ENCODE measurements around the gene AQP9. TPM values are rescaled to one million over a fixed set of nuclear protein-coding genes. Genes with fewer than 3 reads are reported as not detected.
A peak's percentile ranks its signal among the peaks of the same experiment; 100 is the strongest.
"Not testable (repeated sequence)": the region's sequence is repeated elsewhere in the genome, so short reads cannot be mapped to it uniquely, and the experiment has no call there.

Gene AQP9
- total RNA-seq, 2 donors from 2014 or later = 0.78 to 3.5 TPM

- Mint-ChIP-seq H3K4me1 (no peaks in the 10 kb centered on the region), H3K4me3 (no peak overlapping the region), H3K27me3 (peaks cover 79% of the 10 kb centered on the region), H3K36me3 (ENCODE audit: low read depth) (peaks cover 2% of the 10 kb centered on the region), H3K27ac (no peak overlapping the region)
- H3K9me3 ChIP-seq (ENCODE audit: control insufficient read depth, low read length, poor library complexity, severe bottlenecking) = no peaks in the 10 kb centered on the region
- no peak for DNase-seq
- no peak for ATAC-seq
Observed at GRCh38 chr15:58174709-58175108, 36.5 kb downstream of the AQP9 start.

- Mint-ChIP-seq H3K4me3 (no peak overlapping the region), H3K4me1 (no peaks in the 10 kb centered on the region), H3K36me3 (ENCODE audit: low read depth) (peaks cover 3% of the 10 kb centered on the region), H3K27me3 (peaks cover 83% of the 10 kb centered on the region), H3K27ac (no peak overlapping the region)
- DNase-seq = no peak
- no peak for ATAC-seq
- H3K9me3 ChIP-seq (ENCODE audit: control insufficient read depth, low read length, poor library complexity, severe bottlenecking) = no peaks in the 10 kb centered on the region
Observed at GRCh38 chr15:58175955-58176354, 37.8 kb downstream of the AQP9 start.

GRCh38 chr15:58178668-58179067 lies 40.5 kb downstream of the AQP9 start:
- Mint-ChIP-seq H3K36me3 (ENCODE audit: low read depth) (peaks cover 5% of the 10 kb centered on the region), H3K27ac (no peak overlapping the region), H3K4me1 (no peaks in the 10 kb centered on the region), H3K27me3 (peaks cover 67% of the 10 kb centered on the region), H3K4me3 (no peak overlapping the region)
- no peak for ATAC-seq
- no peaks in the 10 kb centered on the region for H3K9me3 ChIP-seq (ENCODE audit: control insufficient read depth, low read length, poor library complexity, severe bottlenecking)
- no peak for DNase-seq

GRCh38 chr15:58179206-58179605 lies 41.0 kb downstream of the AQP9 start:
- Mint-ChIP-seq H3K4me3 (no peak overlapping the region), H3K4me1 (no peaks in the 10 kb centered on the region), H3K27ac (no peak overlapping the region), H3K27me3 (peaks cover 62% of the 10 kb centered on the region), H3K36me3 (ENCODE audit: low read depth) (peaks cover 5% of the 10 kb centered on the region)
- DNase-seq = no peak
- no peaks in the 10 kb centered on the region for H3K9me3 ChIP-seq (ENCODE audit: control insufficient read depth, low read length, poor library complexity, severe bottlenecking)
- no peak for ATAC-seq

- no peak for ATAC-seq
- no peak overlapping the region for H3K4me3 Mint-ChIP-seq
- H3K9me3 ChIP-seq (ENCODE audit: control insufficient read depth, low read length, poor library complexity, severe bottlenecking) = no peaks in the 10 kb centered on the region
- H3K36me3 Mint-ChIP-seq (ENCODE audit: low read depth) = peaks cover 5% of the 10 kb centered on the region
- no peak overlapping the region for H3K27ac Mint-ChIP-seq
- DNase-seq = no peak
- no peaks in the 10 kb centered on the region for H3K4me1 Mint-ChIP-seq
- H3K27me3 Mint-ChIP-seq = peaks cover 55% of the 10 kb centered on the region
Observed at GRCh38 chr15:58179741-58180381, 41.7 kb downstream of the AQP9 start.

GRCh38 chr15:58182460-58183163 lies 44.4 kb downstream of the AQP9 start:
- ATAC-seq = peak; percentile 60
- DNase-seq = peak in 1 of 3 donors; percentile 13
- Mint-ChIP-seq H3K27me3 (peaks cover 41% of the 10 kb centered on the region), H3K4me1 (peaks cover 5% of the 10 kb centered on the region), H3K27ac (no peak overlapping the region), H3K36me3 (ENCODE audit: low read depth) (peaks cover 5% of the 10 kb centered on the region), H3K4me3 (no peak overlapping the region)
- no peaks in the 10 kb centered on the region for H3K9me3 ChIP-seq (ENCODE audit: control insufficient read depth, low read length, poor library complexity, severe bottlenecking)

- no peak overlapping the region for H3K4me3 Mint-ChIP-seq
- H3K36me3 Mint-ChIP-seq (ENCODE audit: low read depth) = peaks cover 3% of the 10 kb centered on the region
- peaks cover 8% of the 10 kb centered on the region for H3K4me1 Mint-ChIP-seq
- no peak overlapping the region for H3K27ac Mint-ChIP-seq
- H3K9me3 ChIP-seq (ENCODE audit: control insufficient read depth, low read length, poor library complexity, severe bottlenecking) = no peaks in the 10 kb centered on the region
- DNase-seq = no peak
- peaks cover 40% of the 10 kb centered on the region for H3K27me3 Mint-ChIP-seq
- peak; percentile 76 for ATAC-seq
Observed at GRCh38 chr15:58185439-58185838, 47.3 kb downstream of the AQP9 start.

- DNase-seq (no peak), ATAC-seq (no peak)
- H3K27me3 Mint-ChIP-seq = peaks cover 35% of the 10 kb centered on the region
- H3K4me1 Mint-ChIP-seq = peaks cover 8% of the 10 kb centered on the region
- no peak overlapping the region for H3K4me3 Mint-ChIP-seq
- no peaks in the 10 kb centered on the region for H3K36me3 Mint-ChIP-seq (ENCODE audit: low read depth)
- no peaks in the 10 kb centered on the region for H3K9me3 ChIP-seq (ENCODE audit: control insufficient read depth, low read length, poor library complexity, severe bottlenecking)
- H3K27ac Mint-ChIP-seq = no peak overlapping the region
Observed at GRCh38 chr15:58189148-58189811, 51.1 kb downstream of the AQP9 start.

GRCh38 chr15:58190419-58190818 lies 52.2 kb downstream of the AQP9 start:
- Mint-ChIP-seq H3K27me3 (peaks cover 38% of the 10 kb centered on the region), H3K4me3 (no peak overlapping the region), H3K4me1 (peaks cover 5% of the 10 kb centered on the region), H3K27ac (no peak overlapping the region), H3K36me3 (ENCODE audit: low read depth) (no peaks in the 10 kb centered on the region)
- ATAC-seq (no peak), DNase-seq (no peak)
- no peaks in the 10 kb centered on the region for H3K9me3 ChIP-seq (ENCODE audit: control insufficient read depth, low read length, poor library complexity, severe bottlenecking)

GRCh38 chr15:58193636-58194035 lies 55.5 kb downstream of the AQP9 start:
- not testable (repeated sequence) for H3K4me3 Mint-ChIP-seq; H3K27ac Mint-ChIP-seq; DNase-seq; H3K9me3 ChIP-seq (ENCODE audit: control insufficient read depth, low read length, poor library complexity, severe bottlenecking); ATAC-seq; H3K36me3 Mint-ChIP-seq (ENCODE audit: low read depth); H3K4me1 Mint-ChIP-seq
- peaks cover 38% of the 10 kb centered on the region for H3K27me3 Mint-ChIP-seq

- H3K36me3 Mint-ChIP-seq (ENCODE audit: low read depth) = peaks cover 2% of the 10 kb centered on the region
- H3K4me1 Mint-ChIP-seq = no peaks in the 10 kb centered on the region
- no peak overlapping the region for H3K27ac Mint-ChIP-seq
- no peak for ATAC-seq
- peaks cover 13% of the 10 kb centered on the region for H3K27me3 Mint-ChIP-seq
- no peak overlapping the region for H3K4me3 Mint-ChIP-seq
- DNase-seq = no peak
- H3K9me3 ChIP-seq (ENCODE audit: control insufficient read depth, low read length, poor library complexity, severe bottlenecking) = no peaks in the 10 kb centered on the region
Observed at GRCh38 chr15:58200739-58201138, 62.6 kb downstream of the AQP9 start.

GRCh38 chr15:58201516-58201915 lies 63.3 kb downstream of the AQP9 start:
- Mint-ChIP-seq H3K4me3 (no peak overlapping the region), H3K36me3 (ENCODE audit: low read depth) (peaks cover 2% of the 10 kb centered on the region), H3K4me1 (no peaks in the 10 kb centered on the region), H3K27ac (no peak overlapping the region), H3K27me3 (peaks cover 12% of the 10 kb centered on the region)
- no peak for ATAC-seq
- DNase-seq = no peak
- no peaks in the 10 kb centered on the region for H3K9me3 ChIP-seq (ENCODE audit: control insufficient read depth, low read length, poor library complexity, severe bottlenecking)

GRCh38 chr15:58203537-58203936 lies 65.4 kb downstream of the AQP9 start:
- ATAC-seq = no peak
- H3K9me3 ChIP-seq (ENCODE audit: control insufficient read depth, low read length, poor library complexity, severe bottlenecking) = no peaks in the 10 kb centered on the region
- Mint-ChIP-seq H3K27me3 (no peaks in the 10 kb centered on the region), H3K27ac (peak overlapping the region; percentile 24), H3K36me3 (ENCODE audit: low read depth) (no peaks in the 10 kb centered on the region), H3K4me3 (no peak overlapping the region), H3K4me1 (no peaks in the 10 kb centered on the region)
- DNase-seq = no peak

Data from T-helper 17 cell (primary cell).